ENCODE measurements around the gene EFTUD2.

EFTUD2 gene

GRCh38 chr17:44910231-44911106 is 11.2 kb upstream of the EFTUD2 start:
- DNase-seq, result no peak

- DNase-seq, result no peak
These were observed 10.5 kb upstream of the EFTUD2 start for GRCh38 chr17:44909681-44910144.

GRCh38 chr17:44908761-44909326 is 9.6 kb upstream of the EFTUD2 start:
- no peak for DNase-seq

GRCh38 chr17:44907729-44908470 is 8.7 kb upstream of the EFTUD2 start:
- no peak for DNase-seq

GRCh38 chr17:44906763-44907728 is 7.8 kb upstream of the EFTUD2 start:
- DNase-seq, result no peak

- DNase-seq, result no peak
These were observed 6.9 kb upstream of the EFTUD2 start for GRCh38 chr17:44906010-44906646.

- DNase-seq, result no peak
These were observed 6.1 kb upstream of the EFTUD2 start for GRCh38 chr17:44905006-44906000.

- DNase-seq, result no peak
These were observed 5.0 kb upstream of the EFTUD2 start for GRCh38 chr17:44904001-44904984.

- DNase-seq, result no peak
These were observed 3.9 kb upstream of the EFTUD2 start for GRCh38 chr17:44903012-44903685.

GRCh38 chr17:44902135-44902760 is 3.0 kb upstream of the EFTUD2 start:
- DNase-seq, result no peak

GRCh38 chr17:44901411-44901921 is 2.2 kb upstream of the EFTUD2 start:
- no peak for DNase-seq

GRCh38 chr17:44900894-44901293 is 1.6 kb upstream of the EFTUD2 start:
- no peak for DNase-seq

- DNase-seq, result no peak
These were observed 524 bp downstream of the EFTUD2 start for GRCh38 chr17:44898768-44899073.

- DNase-seq, result no peak
These were observed 4.6 kb downstream of the EFTUD2 start for GRCh38 chr17:44894642-44895041.

GRCh38 chr17:44892250-44892649 is 7.0 kb downstream of the EFTUD2 start:
- no peak for DNase-seq

GRCh38 chr17:44889003-44889402 is 10.2 kb downstream of the EFTUD2 start:
- DNase-seq, result no peak

GRCh38 chr17:44887971-44888954 is 11.0 kb downstream of the EFTUD2 start:
- DNase-seq, result no peak

Measured in NCI-H526 treated with DMSO at 0.1 percent for 48 hours (cell line).